Stimulated activated CD4-positive, alpha-beta T cell treated with anti-CD3 and anti-CD28 coated beads, Interleukin-4, amount 100 ng/mL, for 24 hours (primary cell): ENCODE results near the gene KIF2C.

Experiments
- DNase-seq: peaks from one replicate; pipeline ENCODE4 v3.0.0-alpha.2; 2020

KIF2C gene

GRCh38 chr1:44817307-44817706 lies 77.7 kb downstream of the KIF2C start:
- no peak for DNase-seq
